GM12878 (cell line): ENCODE results near the gene NAA38. TPM values are rescaled to one million over a fixed set of nuclear protein-coding genes. Genes with fewer than 3 reads are reported as not detected.

Experiments used
- ATF2 ChIP-seq: IDR thresholded peaks from 2 replicates; pipeline ENCODE4 v1.6.1; 2012; ENCODE audit warnings: low read length, inconsistent platforms
- ETV6 ChIP-seq, 2 experiments: fragments of 450-650 bp in 1 of 2; IDR thresholded peaks in 1 of 2; conservative IDR thresholded peaks in 1 of 2; 2 replicates each; pipeline ENCODE4 v1.6.1; 2014; ENCODE audit warnings: antibody characterized with exemption in 1 of 2, borderline replicate concordance in 1 of 2, low read depth in 1 of 2, mild to moderate bottlenecking in 1 of 2, moderate library complexity in 1 of 2
- GABPA ChIP-seq: IDR thresholded peaks from 2 replicates; pipeline ENCODE4 v1.6.1; 2014; ENCODE audit warnings: antibody characterized with exemption, low read depth, mild to moderate bottlenecking, inconsistent platforms
- HDAC6 ChIP-seq: fragments of 200-600 bp; sonication (generic); IDR thresholded peaks from one replicate; pipeline ENCODE4 v1.8.0; 2017; ENCODE audit warnings: antibody characterized with exemption; ENCODE audit not compliant: unreplicated experiment
- IRF4 ChIP-seq: IDR thresholded peaks from 2 replicates; pipeline ENCODE4 v1.6.1; 2011; ENCODE audit warnings: low read depth, low read length
- MXI1 ChIP-seq: fragments of 150-350 bp; IDR thresholded peaks from 2 replicates; pipeline ENCODE4 v1.6.1; 2011; ENCODE audit warnings: low read depth, mild to moderate bottlenecking, inconsistent platforms, low read length, improper control_type of control experiment
- PBX3 ChIP-seq: IDR thresholded peaks from 2 replicates; pipeline ENCODE4 v1.6.1; 2011; ENCODE audit warnings: mild to moderate bottlenecking, low read depth, low read length, moderate library complexity; ENCODE audit not compliant: insufficient replicate concordance
- PML ChIP-seq: IDR thresholded peaks from 2 replicates; pipeline ENCODE4 v1.6.1; 2012; ENCODE audit warnings: low read length, inconsistent platforms
- RAD51 ChIP-seq: fragments of 450-650 bp; IDR thresholded peaks from 2 replicates; pipeline ENCODE4 v1.6.1; 2016; ENCODE audit warnings: moderate library complexity, mild to moderate bottlenecking, inconsistent platforms
- RELB ChIP-seq: fragments of 450-650 bp; IDR thresholded peaks from 2 replicates; pipeline ENCODE4 v1.6.1; 2017; ENCODE audit warnings: low read depth, mild to moderate bottlenecking, moderate library complexity
- SUPT20H ChIP-seq: IDR thresholded peaks from 2 replicates; pipeline ENCODE4 v1.6.1; 2011; ENCODE audit warnings: low read depth, mild to moderate bottlenecking, low read length, moderate library complexity, borderline replicate concordance; ENCODE audit not compliant: control insufficient read depth
- SUZ12 ChIP-seq: fragments of 200-600 bp; sonication (generic); IDR thresholded peaks from one replicate; pipeline ENCODE4 v1.6.1; 2018; ENCODE audit warnings: antibody characterized with exemption, mild to moderate bottlenecking; ENCODE audit not compliant: unreplicated experiment
- TCF3 ChIP-seq: IDR thresholded peaks from 2 replicates; pipeline ENCODE4 v1.6.1; 2012; ENCODE audit warnings: low read depth, mild to moderate bottlenecking, low read length, borderline replicate concordance; ENCODE audit not compliant: insufficient read depth
- WRNIP1 ChIP-seq: IDR thresholded peaks from 2 replicates; pipeline ENCODE4 v1.6.1; 2011; ENCODE audit warnings: low read depth, low read length, improper control_type of control experiment, borderline replicate concordance
- ZBTB4 ChIP-seq: fragments of 450-650 bp; formaldehyde crosslinking; IDR thresholded peaks from 2 replicates; pipeline ENCODE4 v1.4.0; 2022; ENCODE audit warnings: mild to moderate bottlenecking, moderate library complexity
- ZNF217 ChIP-seq: fragments of 450-650 bp; IDR thresholded peaks from 2 replicates; pipeline ENCODE4 v1.6.1; 2017; ENCODE audit warnings: antibody characterized with exemption, mild to moderate bottlenecking
- polyA plus RNA-seq, 11 experiments: library from polyadenylated mRNA; depleted of rRNA in 4 of 11; unstranded in 6 of 11; stranded (reverse) in 5 of 11; fragments of >200 nt; fragmentation: Nextera tagmentation in 4 of 11; fragmentation: Illumina TruSeq in 1 of 11; extraction: Ambion mirVana in 4 of 11; extraction: Trizol in 1 of 11; gene quantifications; 1 replicate in 1 of 11; 2 replicates in 10 of 11; pipeline versions ENCODE4 v1.2.1 to v1.2.3, GENCODE V29; 2011 to 2016; ENCODE audit warnings: inconsistent platforms in 2 of 11, missing spikeins in 2 of 11, low read depth in 1 of 11
- total RNA-seq, 4 experiments: library from RNA; depleted of rRNA in 3 of 4; stranded (reverse); fragments of >200 nt in 3 of 4; fragmentation: Illumina TruSeq in 1 of 4; extraction: Trizol in 1 of 4; gene quantifications; 2 replicates each; pipeline versions ENCODE4 v1.2.1 to v1.2.3, GENCODE V29; 2013 to 2021
- TF ChIP-seq, protein P1 (sequence below): fragments of 450-650 bp; IDR thresholded peaks from 2 replicates; pipeline ENCODE4 v1.6.1; 2016; ENCODE audit warnings: mild to moderate bottlenecking
- TF ChIP-seq, protein P2 (sequence below): IDR thresholded peaks from 2 replicates; pipeline ENCODE4 v1.6.1; 2011; ENCODE audit warnings: borderline replicate concordance, low read depth, mild to moderate bottlenecking, moderate library complexity, mixed read lengths, low read length; ENCODE audit not compliant: insufficient read depth; ENCODE audit errors: extremely low read length

NAA38 gene
- total and polyA plus RNA-seq, 10 of the 15 experiments (the other 5 are each of a cell fraction or from before 2014, with no cell fraction given): 31.5 to 337 (median 215) TPM

- TF ChIP-seq ZBTB4 (CRISPR knock-in tag) (no peak), IRF4 (peak; percentile 23; the same call in 1 of the 2 replicates), RAD51 (peak; percentile 59), ATF2 (no peak), PBX3 (peak; percentile 88), ETV6 (conservative IDR thresholded peaks at IDR 0.05 in 1 of 2, IDR thresholded peaks at IDR 0.05 in 1 of 2; ENCODE audit: borderline replicate concordance in 1 of 2, low read depth in 1 of 2) (no peak), GABPA (no peak), MXI1 (peak; percentile 90; the same call in 1 of the 2 replicates), SUZ12 (no peak), SUPT20H (no peak), ZNF217 (no peak), RELB (peak; percentile 15; the same call in 1 of the 2 replicates), HDAC6 (no peak), TCF3 (0 out of 2 replicates have a peak, but pooled peaks have one; percentile 34), WRNIP1 (no peak), PML (no peak; the same call in 1 of the 2 replicates)
- TF ChIP-seq, protein P1, sequence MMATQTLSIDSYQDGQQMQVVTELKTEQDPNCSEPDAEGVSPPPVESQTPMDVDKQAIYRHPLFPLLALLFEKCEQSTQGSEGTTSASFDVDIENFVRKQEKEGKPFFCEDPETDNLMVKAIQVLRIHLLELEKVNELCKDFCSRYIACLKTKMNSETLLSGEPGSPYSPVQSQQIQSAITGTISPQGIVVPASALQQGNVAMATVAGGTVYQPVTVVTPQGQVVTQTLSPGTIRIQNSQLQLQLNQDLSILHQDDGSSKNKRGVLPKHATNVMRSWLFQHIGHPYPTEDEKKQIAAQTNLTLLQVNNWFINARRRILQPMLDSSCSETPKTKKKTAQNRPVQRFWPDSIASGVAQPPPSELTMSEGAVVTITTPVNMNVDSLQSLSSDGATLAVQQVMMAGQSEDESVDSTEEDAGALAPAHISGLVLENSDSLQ: peak; percentile 96
- TF ChIP-seq, protein P2, sequence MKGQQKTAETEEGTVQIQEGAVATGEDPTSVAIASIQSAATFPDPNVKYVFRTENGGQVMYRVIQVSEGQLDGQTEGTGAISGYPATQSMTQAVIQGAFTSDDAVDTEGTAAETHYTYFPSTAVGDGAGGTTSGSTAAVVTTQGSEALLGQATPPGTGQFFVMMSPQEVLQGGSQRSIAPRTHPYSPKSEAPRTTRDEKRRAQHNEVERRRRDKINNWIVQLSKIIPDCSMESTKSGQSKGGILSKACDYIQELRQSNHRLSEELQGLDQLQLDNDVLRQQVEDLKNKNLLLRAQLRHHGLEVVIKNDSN: peak; percentile 37
These were observed 28.2 kb upstream of the NAA38 start (continued) for GRCh38 chr17:7885367-7886226.
